ENCODE measurements around the gene CD93. TPM values are rescaled to one million over a fixed set of nuclear protein-coding genes. Genes with fewer than 3 reads are reported as not detected.

The CD93 gene, protein sequence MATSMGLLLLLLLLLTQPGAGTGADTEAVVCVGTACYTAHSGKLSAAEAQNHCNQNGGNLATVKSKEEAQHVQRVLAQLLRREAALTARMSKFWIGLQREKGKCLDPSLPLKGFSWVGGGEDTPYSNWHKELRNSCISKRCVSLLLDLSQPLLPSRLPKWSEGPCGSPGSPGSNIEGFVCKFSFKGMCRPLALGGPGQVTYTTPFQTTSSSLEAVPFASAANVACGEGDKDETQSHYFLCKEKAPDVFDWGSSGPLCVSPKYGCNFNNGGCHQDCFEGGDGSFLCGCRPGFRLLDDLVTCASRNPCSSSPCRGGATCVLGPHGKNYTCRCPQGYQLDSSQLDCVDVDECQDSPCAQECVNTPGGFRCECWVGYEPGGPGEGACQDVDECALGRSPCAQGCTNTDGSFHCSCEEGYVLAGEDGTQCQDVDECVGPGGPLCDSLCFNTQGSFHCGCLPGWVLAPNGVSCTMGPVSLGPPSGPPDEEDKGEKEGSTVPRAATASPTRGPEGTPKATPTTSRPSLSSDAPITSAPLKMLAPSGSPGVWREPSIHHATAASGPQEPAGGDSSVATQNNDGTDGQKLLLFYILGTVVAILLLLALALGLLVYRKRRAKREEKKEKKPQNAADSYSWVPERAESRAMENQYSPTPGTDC
- total RNA-seq (2022) (not detected in 2 replicates), Bru-seq, nascent RNA (not detected), BruChase-seq, experiment 1, labeled RNA remaining after a 2-hour chase (not detected), BruChase-seq, experiment 2, labeled RNA remaining after a 6-hour chase (not detected)
- long read RNA-seq: 0 reads

DNA sequence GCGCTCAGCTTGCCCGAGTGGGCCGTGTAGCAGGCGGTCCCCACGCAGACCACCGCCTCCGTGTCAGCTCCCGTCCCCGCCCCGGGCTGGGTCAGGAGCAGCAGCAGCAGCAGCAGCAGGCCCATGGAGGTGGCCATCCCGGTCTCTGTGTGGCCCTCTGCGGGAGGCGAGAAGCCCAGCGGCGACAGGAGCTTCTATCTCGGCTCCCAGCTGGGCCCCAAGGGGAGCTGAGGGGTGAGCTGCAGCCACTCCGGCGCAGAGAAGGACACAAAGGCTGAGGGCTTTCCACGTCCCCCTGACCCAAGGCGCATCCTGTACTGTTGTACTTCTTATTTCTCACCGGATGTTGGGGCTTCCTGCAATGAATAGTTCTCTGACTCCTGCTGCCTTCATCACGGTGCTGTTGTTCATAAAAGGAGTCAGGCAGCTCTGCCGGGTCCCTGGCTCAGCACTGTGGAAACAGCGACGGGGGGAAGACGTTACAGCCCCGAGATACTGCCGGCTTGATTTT, at the start of gene CD93:
TSS of gene CD93 (minus strand) at position 269 of the 511 bp plus-strand sequence. CDS start at position 137, 132 bp downstream.
- peaks cover 6% of the 10 kb centered on the region for H3K4me1 Mint-ChIP-seq (ENCODE audit: low read depth, unreplicated experiment)

DNA sequence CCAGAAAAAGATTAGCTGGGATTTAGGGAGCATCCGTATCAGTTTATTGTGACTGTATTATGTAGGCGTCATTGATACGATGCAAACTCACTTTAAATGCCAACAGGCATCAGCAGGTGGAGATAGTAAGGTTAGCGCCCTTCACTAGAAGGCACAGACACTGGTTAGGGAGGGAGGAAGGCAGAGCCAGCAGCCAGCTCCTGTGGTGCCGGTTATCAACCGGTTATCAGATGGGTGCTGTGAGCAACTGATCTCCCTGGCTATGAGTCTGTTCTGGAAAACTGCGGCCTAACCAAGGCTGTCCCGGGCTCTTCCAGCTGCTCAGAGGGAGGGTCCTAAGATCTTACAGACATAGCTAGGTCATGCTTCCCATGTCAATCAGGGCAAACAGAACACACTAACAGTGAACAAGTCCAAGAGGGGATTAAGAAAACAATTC, 47.5 kb upstream of the CD93 start:
- H3K36me3 Mint-ChIP-seq (ENCODE audit: insufficient read depth, unreplicated experiment): no peaks in the 10 kb centered on the region
- intact Hi-C loops (cut with micrococcal nuclease; ENCODE audit: unreplicated experiment): no loop called here
- TF ChIP-seq, protein P1, sequence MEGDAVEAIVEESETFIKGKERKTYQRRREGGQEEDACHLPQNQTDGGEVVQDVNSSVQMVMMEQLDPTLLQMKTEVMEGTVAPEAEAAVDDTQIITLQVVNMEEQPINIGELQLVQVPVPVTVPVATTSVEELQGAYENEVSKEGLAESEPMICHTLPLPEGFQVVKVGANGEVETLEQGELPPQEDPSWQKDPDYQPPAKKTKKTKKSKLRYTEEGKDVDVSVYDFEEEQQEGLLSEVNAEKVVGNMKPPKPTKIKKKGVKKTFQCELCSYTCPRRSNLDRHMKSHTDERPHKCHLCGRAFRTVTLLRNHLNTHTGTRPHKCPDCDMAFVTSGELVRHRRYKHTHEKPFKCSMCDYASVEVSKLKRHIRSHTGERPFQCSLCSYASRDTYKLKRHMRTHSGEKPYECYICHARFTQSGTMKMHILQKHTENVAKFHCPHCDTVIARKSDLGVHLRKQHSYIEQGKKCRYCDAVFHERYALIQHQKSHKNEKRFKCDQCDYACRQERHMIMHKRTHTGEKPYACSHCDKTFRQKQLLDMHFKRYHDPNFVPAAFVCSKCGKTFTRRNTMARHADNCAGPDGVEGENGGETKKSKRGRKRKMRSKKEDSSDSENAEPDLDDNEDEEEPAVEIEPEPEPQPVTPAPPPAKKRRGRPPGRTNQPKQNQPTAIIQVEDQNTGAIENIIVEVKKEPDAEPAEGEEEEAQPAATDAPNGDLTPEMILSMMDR (IDR thresholded peaks at IDR 0.05; ENCODE audit: insufficient read depth in 1 of 2, low read depth in 1 of 2, low read length in 1 of 2, severe bottlenecking in 1 of 2, unreplicated experiment in 1 of 2): no peak
- H3K4me1 Mint-ChIP-seq (ENCODE audit: low read depth, unreplicated experiment): no peaks in the 10 kb centered on the region
- H3K9me3 Mint-ChIP-seq (ENCODE audit: unreplicated experiment): no peaks in the 10 kb centered on the region
- CTCF ChIA-PET: no interaction called here
- POLR2A ChIA-PET: no interaction called here
- no TSS peak for BruUV-seq (replicated peaks)
- no peak for DNase-seq
- no peak overlapping the region for H3K27ac Mint-ChIP-seq (ENCODE audit: unreplicated experiment)
- no peak overlapping the region for H3K4me3 ChIP-seq (ENCODE audit: low read depth, low read length)
- H3K27me3 ChIP-seq (replicated peaks; ENCODE audit: control insufficient read depth, insufficient read depth, low read length): no peaks in the 10 kb centered on the region
- H3K4me1 ChIP-seq: peaks cover 11% of the 10 kb centered on the region
- H3K36me3 ChIP-seq (ENCODE audit: control insufficient read depth, insufficient read depth, low read length): no peaks in the 10 kb centered on the region
- H3K4me3 Mint-ChIP-seq (ENCODE audit: unreplicated experiment): no peak overlapping the region
- H3K9me3 ChIP-seq: no peaks in the 10 kb centered on the region
- H3K27me3 Mint-ChIP-seq (ENCODE audit: insufficient read depth, unreplicated experiment): no peaks in the 10 kb centered on the region

More for the DNA sequence above, at the start of gene CD93:
- intact Hi-C loops (cut with micrococcal nuclease; ENCODE audit: unreplicated experiment): no loop called here
- no peak within 1 kb of the TSS for H3K27ac Mint-ChIP-seq (ENCODE audit: unreplicated experiment)
- H3K36me3 Mint-ChIP-seq (ENCODE audit: insufficient read depth, unreplicated experiment): no peaks in the 10 kb centered on the region
- no peaks in the 10 kb centered on the region for H3K9me3 ChIP-seq
- DNase-seq: no peak
- TF ChIP-seq, protein P1 (IDR thresholded peaks at IDR 0.05; ENCODE audit: insufficient read depth in 1 of 2, low read depth in 1 of 2, low read length in 1 of 2, severe bottlenecking in 1 of 2, unreplicated experiment in 1 of 2): no peak
- CTCF ChIA-PET: interaction anchor here (1.3 kb wide), 1 partner anchor 115 kb away, joined by 3 read pairs; no protein-coding TSS in a partner anchor
- H3K36me3 ChIP-seq (ENCODE audit: control insufficient read depth, insufficient read depth, low read length): no peaks in the 10 kb centered on the region
- no peak within 1 kb of the TSS for H3K4me3 Mint-ChIP-seq (ENCODE audit: unreplicated experiment)
- POLR2A ChIA-PET: no interaction called here
- H3K27me3 ChIP-seq (replicated peaks; ENCODE audit: control insufficient read depth, insufficient read depth, low read length): no peaks in the 10 kb centered on the region
- H3K4me1 ChIP-seq: no peaks in the 10 kb centered on the region; the same call in 1 of the 2 replicates
- no TSS peak for BruUV-seq (replicated peaks)
- H3K27me3 Mint-ChIP-seq (ENCODE audit: insufficient read depth, unreplicated experiment): no peaks in the 10 kb centered on the region
- no peak within 1 kb of the TSS for H3K4me3 ChIP-seq (ENCODE audit: low read depth, low read length)
- no peaks in the 10 kb centered on the region for H3K9me3 Mint-ChIP-seq (ENCODE audit: unreplicated experiment)

DNA sequence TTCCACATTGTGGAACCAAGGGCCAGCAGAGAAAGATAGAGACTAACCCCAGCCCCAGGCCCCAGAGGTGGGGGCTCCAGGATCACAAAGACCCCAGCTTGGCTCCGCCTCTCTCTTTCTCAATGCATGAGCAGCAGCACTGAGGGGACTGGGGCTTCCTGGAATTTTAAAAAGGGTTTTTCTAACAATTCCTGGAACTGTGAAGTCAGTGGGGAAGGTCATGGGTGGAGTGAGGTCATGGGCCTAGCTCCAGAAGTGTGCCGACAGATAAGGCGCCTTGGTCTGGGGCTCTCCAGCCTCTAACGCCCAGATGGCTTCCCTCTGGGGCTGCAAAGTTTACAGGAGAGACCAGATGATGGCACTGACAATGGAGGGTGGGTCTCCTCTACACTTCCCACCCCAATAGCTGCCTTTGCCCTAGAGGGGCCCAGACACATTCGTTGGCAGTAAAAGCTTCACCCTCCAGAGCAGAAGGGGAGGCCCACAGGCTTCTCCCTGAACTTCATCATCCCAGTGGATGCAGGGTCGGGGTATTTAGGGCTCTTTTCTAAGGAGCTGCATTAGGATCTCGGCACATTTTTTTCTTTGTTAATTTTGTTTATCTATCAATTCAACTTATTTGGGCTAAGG, 46.9 kb upstream of the CD93 start:
- POLR2A ChIA-PET: no interaction called here
- H3K4me1 Mint-ChIP-seq (ENCODE audit: low read depth, unreplicated experiment): no peaks in the 10 kb centered on the region

More for the DNA sequence above, 46.9 kb upstream of the CD93 start:
- Mint-ChIP-seq H3K4me3 (ENCODE audit: unreplicated experiment) (no peak overlapping the region), H3K27me3 (ENCODE audit: insufficient read depth, unreplicated experiment) (no peaks in the 10 kb centered on the region), H3K9me3 (ENCODE audit: unreplicated experiment) (no peaks in the 10 kb centered on the region), H3K27ac (ENCODE audit: unreplicated experiment) (no peak overlapping the region), H3K36me3 (ENCODE audit: insufficient read depth, unreplicated experiment) (no peaks in the 10 kb centered on the region)
- Histone ChIP-seq H3K27me3 (replicated peaks; ENCODE audit: control insufficient read depth, insufficient read depth, low read length) (no peaks in the 10 kb centered on the region), H3K36me3 (ENCODE audit: control insufficient read depth, insufficient read depth, low read length) (no peaks in the 10 kb centered on the region), H3K9me3 (no peaks in the 10 kb centered on the region), H3K4me1 (peaks cover 14% of the 10 kb centered on the region), H3K4me3 (ENCODE audit: low read depth, low read length) (no peak overlapping the region)
- TF ChIP-seq, protein P1 (IDR thresholded peaks at IDR 0.05; ENCODE audit: insufficient read depth in 1 of 2, low read depth in 1 of 2, low read length in 1 of 2, severe bottlenecking in 1 of 2, unreplicated experiment in 1 of 2): no peak
- BruUV-seq (replicated peaks): no TSS peak
- DNase-seq: peak in 1 of 2 experiments; percentile 18
- CTCF ChIA-PET: no interaction called here
- intact Hi-C loops (cut with micrococcal nuclease; ENCODE audit: unreplicated experiment): no loop called here

Measured in Caco-2 (cell line).